ENCODE results near the gene VENTX.

VENTX gene, protein sequence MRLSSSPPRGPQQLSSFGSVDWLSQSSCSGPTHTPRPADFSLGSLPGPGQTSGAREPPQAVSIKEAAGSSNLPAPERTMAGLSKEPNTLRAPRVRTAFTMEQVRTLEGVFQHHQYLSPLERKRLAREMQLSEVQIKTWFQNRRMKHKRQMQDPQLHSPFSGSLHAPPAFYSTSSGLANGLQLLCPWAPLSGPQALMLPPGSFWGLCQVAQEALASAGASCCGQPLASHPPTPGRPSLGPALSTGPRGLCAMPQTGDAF

GRCh38 chr10:133237588-133238465 lies at the start of gene VENTX:
VENTX (plus strand) TSS chr10:133237855; CDS start chr10:133237915, 60 bp downstream.
- no peak for DNase-seq (ENCODE audit: low read depth, low spot score)

- no peak for DNase-seq (ENCODE audit: low read depth, low spot score)
These were observed 49.6 kb upstream of the VENTX start for GRCh38 chr10:133187906-133188681.

GRCh38 chr10:133189256-133189655 lies 48.4 kb upstream of the VENTX start:
- DNase-seq (ENCODE audit: low read depth, low spot score): no peak

DNA sequence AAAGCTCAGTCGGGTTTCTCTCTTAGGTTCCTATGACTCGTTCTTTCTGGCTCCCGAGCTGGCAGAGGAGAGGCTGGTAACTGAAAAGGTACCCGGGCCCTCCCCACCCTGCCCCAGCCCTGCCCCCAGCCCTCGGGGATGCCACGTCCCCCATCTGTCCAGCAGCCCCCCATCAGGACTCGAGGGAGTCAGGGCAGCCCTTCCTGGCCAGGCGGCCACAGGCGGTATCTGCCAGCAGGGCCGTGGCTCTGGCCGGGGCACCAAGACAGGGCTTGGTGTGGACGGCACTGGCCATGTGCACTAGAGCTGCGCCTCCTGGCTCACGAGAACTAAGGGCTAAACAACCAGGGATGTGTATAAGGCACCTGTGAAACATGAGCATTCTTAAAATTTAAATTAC lies 47.9 kb upstream of the VENTX start:
- DNase-seq (ENCODE audit: low read depth, low spot score): no peak

DNA sequence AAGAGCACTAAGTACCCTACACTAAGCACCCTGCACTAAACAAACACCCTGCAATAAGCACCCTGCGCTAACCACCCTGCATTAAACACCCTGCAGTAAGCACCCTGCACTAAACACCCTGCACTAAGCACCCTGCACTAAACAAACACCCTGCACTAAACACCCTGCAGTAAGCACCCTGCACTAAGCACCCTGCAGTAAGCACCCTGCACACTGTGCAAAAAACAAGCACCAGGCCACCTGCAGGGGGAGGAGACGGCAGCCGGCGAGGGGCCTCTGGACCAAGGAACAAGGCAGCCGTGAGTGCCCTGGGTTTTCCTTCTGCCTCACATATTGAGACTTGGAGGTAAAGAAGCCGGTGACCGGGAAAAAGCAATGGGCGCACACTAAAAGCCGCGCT lies 47.4 kb upstream of the VENTX start:
- DNase-seq (ENCODE audit: low read depth, low spot score): no peak

- DNase-seq (ENCODE audit: low read depth, low spot score): no peak
These were observed 46.0 kb upstream of the VENTX start for GRCh38 chr10:133191651-133192050.

GRCh38 chr10:133194151-133194550 lies 43.5 kb upstream of the VENTX start:
- DNase-seq (ENCODE audit: low read depth, low spot score): no peak

DNA sequence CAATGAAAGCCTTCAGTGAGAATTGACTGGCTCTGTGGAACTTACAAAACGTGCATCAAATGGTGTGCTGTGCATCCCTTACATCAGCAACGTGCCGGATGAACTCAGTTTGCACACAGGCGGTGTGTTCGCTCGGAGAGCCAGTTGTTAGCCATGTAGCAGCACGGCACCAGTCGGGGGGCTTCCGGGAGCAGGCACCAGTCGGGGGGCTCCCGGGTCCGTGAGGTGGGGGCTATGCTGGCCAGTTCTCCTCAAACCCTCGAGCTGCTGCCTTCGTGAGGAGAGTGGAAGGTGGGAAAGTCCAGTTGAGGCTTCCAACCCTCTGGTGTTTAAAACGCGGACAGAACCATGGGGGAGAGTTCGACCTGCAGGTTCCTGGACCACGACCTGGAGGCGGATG lies 42.6 kb upstream of the VENTX start:
- DNase-seq (ENCODE audit: low read depth, low spot score): no peak

DNA sequence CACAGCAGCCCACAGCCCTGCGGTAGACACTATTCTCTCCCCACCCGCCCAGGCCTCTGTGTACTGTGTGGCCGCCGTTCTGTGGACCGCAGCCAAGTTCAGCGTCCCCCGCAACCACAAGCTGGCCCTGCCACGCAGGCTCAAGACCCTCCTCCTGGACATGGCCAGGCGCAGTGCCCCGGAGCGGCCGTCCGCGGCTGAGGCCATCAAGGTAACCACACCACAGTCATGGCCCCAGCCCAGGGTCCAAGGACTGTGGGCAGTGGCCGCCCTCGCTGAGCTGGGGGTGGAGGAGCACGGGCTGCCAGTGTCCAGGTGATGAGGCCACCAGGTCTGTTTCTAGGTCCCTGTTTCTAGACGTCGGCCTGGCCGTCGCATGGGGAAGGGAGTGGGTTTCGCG lies 42.0 kb upstream of the VENTX start:
- DNase-seq (ENCODE audit: low read depth, low spot score): no peak

DNA sequence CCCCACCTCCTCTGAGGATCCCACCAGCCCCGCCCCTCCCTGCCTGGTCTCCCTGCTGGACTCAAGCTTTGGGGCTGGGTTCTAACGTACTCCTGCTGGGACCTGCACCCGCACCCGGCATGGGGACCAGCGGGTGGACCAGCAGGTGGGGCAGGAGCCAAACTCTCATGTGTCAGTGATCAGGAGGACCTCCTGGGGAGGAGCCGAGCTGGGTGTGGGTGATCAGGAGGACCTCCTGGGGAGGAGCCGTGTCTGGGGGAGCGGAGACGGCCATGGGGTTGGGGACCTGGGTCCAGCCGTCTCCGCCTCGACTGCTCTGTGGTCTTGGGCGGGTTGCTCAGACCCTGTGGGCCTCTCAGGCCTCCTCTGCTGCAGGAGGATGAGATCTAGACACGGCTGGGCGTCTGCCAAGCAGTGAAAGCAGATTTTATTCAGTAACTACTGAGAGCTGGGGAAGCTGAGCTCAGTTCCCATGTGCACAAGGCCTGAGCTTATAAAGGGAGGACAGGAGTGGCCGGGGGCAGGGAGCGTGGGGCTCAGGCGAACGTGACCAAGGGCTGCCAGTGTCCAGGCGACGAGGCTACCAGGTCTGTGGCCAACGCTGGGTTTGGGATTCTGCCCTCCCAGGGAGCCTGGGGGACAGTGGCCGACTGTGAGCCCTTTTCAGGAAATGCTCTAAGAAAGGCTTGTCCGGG lies 41.3 kb upstream of the VENTX start:
- no peak for DNase-seq (ENCODE audit: low read depth, low spot score)

GRCh38 chr10:133196936-133197758 lies 40.5 kb upstream of the VENTX start:
- DNase-seq (ENCODE audit: low read depth, low spot score): no peak

DNA sequence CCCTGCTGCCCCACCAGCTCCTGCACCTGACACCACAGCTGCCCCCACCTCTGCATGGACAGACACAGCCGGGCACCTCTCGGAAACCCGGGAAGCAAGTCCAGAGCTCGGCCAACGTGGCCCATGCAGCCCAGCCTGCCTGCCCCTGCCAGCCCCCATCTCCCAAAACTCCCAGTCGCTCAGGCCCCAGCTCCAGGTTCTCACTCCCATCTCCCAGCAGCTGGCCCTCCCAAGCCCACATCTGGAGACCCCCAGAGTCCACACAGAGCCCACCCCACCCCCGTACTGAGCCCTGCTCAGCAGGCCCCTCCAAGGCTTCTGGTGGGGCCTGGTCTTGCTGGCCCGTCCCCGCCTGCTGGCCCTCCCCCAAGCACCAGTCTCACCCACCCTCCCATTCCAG lies 39.9 kb upstream of the VENTX start:
- no peak for DNase-seq (ENCODE audit: low read depth, low spot score)

GRCh38 chr10:133198206-133198605 lies 39.4 kb upstream of the VENTX start:
- no peak for DNase-seq (ENCODE audit: low read depth, low spot score)

- no peak for DNase-seq (ENCODE audit: low read depth, low spot score)
These were observed 38.8 kb upstream of the VENTX start for GRCh38 chr10:133198621-133199487.

GRCh38 chr10:133199488-133199885 lies 38.2 kb upstream of the VENTX start:
- DNase-seq (ENCODE audit: low read depth, low spot score): no peak

DNA sequence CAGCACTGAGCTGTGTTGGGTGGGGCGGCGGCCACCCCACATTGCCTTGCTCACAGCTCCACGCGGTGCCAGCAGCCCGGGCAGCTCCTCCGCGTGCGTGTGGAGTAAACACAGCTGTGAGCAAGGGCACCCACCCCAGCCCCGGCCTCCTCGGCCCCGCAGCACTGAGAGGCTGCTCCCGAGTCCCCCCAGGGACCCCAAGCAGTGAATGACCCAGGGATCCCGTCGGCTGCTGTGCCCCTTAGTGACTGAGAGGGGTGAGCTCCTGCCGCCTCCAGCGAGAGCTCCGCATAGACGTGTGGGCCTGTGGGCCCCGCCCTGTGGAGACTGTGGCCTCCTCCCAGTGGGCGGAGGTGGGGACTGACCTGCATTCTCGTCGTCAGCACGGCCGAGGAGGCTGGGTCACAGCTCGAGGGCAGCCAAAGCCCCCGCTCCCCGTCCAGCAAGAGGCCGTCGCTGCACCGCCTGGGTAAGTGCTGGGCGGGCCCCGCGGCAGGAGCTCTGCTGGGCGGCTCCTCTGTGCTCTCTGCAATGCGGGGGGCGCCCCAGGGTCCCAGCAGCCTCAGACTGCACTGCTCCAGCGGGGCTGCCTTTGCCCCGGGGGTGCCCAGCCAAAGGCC lies 37.6 kb upstream of the VENTX start:
- DNase-seq (ENCODE audit: low read depth, low spot score): no peak

DNA sequence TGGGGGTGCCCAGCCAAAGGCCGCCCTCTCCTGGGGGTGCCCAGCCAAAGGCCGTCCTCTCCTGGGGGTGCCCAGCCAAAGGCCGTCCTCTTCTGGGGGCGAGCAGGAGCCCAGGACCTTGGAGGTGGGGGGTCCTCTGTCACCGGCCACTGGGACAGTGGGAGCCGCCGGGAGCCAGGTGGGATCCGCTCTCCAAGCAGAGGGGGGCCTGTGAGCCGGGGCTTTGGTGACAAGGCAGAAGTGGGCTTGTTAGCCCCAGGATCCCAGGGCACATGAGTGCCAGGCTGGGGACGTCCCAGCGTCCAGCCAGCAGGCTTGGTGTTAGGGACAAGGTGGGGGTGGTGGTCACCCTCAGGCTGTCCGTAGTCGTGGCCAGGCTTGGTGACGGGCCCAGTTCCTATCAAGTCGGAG lies 37.0 kb upstream of the VENTX start:
- no peak for DNase-seq (ENCODE audit: low read depth, low spot score)

DNA sequence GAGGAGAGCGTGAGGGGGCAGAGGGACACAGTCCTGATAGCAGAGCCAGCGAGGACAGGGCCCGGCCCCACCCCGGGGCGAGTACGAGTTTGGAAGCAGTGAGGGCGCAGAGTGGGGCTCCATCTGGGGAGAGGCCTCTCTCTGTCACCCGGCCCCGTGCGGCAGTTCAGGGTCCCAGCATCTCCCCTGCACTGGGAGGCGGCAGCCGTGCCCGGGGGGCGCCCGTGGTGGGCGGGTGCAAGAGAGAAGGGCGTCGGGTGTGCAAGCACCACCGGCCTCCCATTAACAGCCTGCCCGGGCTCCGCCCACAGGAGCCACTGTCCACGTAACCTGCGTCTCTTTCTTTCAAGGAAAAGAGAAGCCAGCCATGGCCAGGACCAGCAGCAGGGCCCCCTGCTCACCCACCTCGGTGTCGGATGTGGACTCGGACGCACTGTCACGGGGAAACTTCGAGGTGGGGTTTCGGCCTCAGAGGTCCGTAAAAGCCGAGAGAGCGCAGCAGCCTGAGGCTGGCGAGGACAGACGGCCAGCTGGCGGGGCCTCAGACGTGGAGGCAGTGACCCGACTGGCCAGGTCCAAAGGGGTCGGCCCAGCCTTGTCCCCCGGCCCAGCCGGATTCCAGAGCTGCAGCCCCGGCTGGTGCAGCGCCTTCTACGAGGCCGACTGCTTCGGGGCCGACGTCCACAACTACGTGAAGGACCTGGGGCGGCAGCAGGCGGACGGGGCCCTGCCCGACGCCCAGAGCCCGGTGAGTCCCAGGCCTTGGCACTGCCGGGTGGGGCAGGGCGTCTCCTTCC lies 36.3 kb upstream of the VENTX start:
- DNase-seq (ENCODE audit: low read depth, low spot score): no peak

All from activated CD4-positive, CD25-positive, alpha-beta regulatory T cell treated with anti-CD3 and anti-CD28 coated beads, Interleukin-2, amount 50 U/mL, for 16 hours (primary cell).